ENCODE results near the gene CIAO1. TPM values are rescaled to one million over a fixed set of nuclear protein-coding genes. Genes with fewer than 3 reads are reported as not detected.

The CIAO1 gene
- total and polyA plus RNA-seq, 2 of the 13 experiments (the other 11 are each of a cell fraction or from before 2014, with no cell fraction given) = 99.3 to 120 TPM

GRCh38 chr2:96253006-96253405, 13.0 kb upstream of the CIAO1 start (continued):
- TF ChIP-seq MXI1 (IDR thresholded peaks at IDR 0.05; ENCODE audit: borderline replicate concordance, low read depth, low read length) (peak; percentile 64; the same call in 1 of the 3 replicates), MAX (IDR thresholded peaks at IDR 0.05) (0 out of 2 replicates have a peak, but pooled peaks have one; percentile 45), SUZ12 (IDR thresholded peaks at IDR 0.05; ENCODE audit: low read depth, low read length) (no peak), NONO (IDR thresholded peaks at IDR 0.05) (no peak), NONO (CRISPR knock-in tag; conservative IDR thresholded peaks at IDR 0.05) (no peak), SKIL (CRISPR knock-in tag; IDR thresholded peaks at IDR 0.05; ENCODE audit: borderline replicate concordance) (no peak), XRCC5 (optimal IDR thresholded peaks at IDR 0.05; ENCODE audit: low read length) (peak; percentile 61), FOSL2 (CRISPR knock-in tag; IDR thresholded peaks at IDR 0.05) (0 out of 2 replicates have a peak, but pooled peaks have one; percentile 21), ZKSCAN1 (IDR thresholded peaks at IDR 0.05; ENCODE audit: low read length) (no peak), NR2F2 (IDR thresholded peaks at IDR 0.05; ENCODE audit: borderline replicate concordance, low read depth) (no peak), ZNF687 (CRISPR knock-in tag; IDR thresholded peaks at IDR 0.05) (peak; percentile 47), ZNF644 (CRISPR knock-in tag; IDR thresholded peaks at IDR 0.05; ENCODE audit: low read depth) (no peak), NR2F6 (IDR thresholded peaks at IDR 0.05) (no peak), NR2F6 (CRISPR knock-in tag; IDR thresholded peaks at IDR 0.05) (peak; percentile 48; the same call in 1 of the 2 replicates)

All from HepG2 (cell line).